ENCODE measurements around the gene CYTH4.

GRCh38 chr22:37284805-37285355 lies 2.6 kb downstream of the CYTH4 start:
- TF ChIP-seq POLR2A (IDR thresholded peaks at IDR 0.05), result peak in 1 of 4 donors; percentile 20
- no peak for TF ChIP-seq CTCF (IDR thresholded peaks at IDR 0.05)
